Measurements from ENCODE around the gene CDH13. TPM values are rescaled to one million over a fixed set of nuclear protein-coding genes. Genes with fewer than 3 reads are reported as not detected.

The CDH13 gene
- total RNA-seq, 1 donor from 2014 or later, result 20.9 TPM

- H3K27me3 ChIP-seq (ENCODE audit: control insufficient read depth in 3 of 3, insufficient read depth in 3 of 3, low read length in 3 of 3), result no peaks in the 10 kb centered on the region
- no peak overlapping the region for H3K9ac ChIP-seq (ENCODE audit: low read depth in 1 of 3, low read length in 3 of 3)
- H3K4me3 ChIP-seq (ENCODE audit: low read length in 3 of 3), result no peak overlapping the region
- no peaks in the 10 kb centered on the region for H3K36me3 ChIP-seq (ENCODE audit: control insufficient read depth in 3 of 3, insufficient read depth in 3 of 3, low read length in 3 of 3)
- peaks cover 0 to 6% (median 0%) of the 10 kb centered on the region in 3 donors for H3K4me1 ChIP-seq (ENCODE audit: control insufficient read depth in 3 of 3, insufficient read depth in 3 of 3, low read length in 3 of 3)
- no peak overlapping the region for H3K27ac ChIP-seq (ENCODE audit: low read depth, low read length)
- H3K9me3 ChIP-seq (ENCODE audit: control insufficient read depth in 3 of 3, low read length in 3 of 3), result no peaks in the 10 kb centered on the region
Observed at GRCh38 chr16:83539736-83540490, 913.1 kb downstream of the CDH13 start.

DNA sequence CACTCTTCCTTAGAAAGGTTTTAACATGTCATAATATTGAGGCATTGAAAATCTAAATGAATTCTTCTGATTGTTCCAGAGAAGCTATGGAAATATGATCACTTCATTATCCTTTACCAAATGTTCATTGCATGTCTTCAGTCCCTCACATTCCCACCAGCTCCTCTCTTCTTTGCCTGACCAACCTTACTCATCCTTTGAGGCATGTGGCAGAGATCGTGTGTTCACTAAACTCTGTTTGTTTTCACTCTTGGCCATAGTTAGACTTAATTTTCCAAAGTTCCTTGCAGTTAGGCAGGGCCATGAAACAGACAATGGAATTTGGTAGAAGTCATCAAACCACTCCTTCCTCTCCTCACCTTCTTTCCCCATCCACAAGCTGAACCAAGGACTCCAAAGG is 914.5 kb downstream of the CDH13 start:
- Histone ChIP-seq H3K9ac (ENCODE audit: low read depth in 1 of 3, low read length in 3 of 3) (no peak overlapping the region), H3K4me3 (ENCODE audit: low read length in 3 of 3) (no peak overlapping the region), H3K4me1 (ENCODE audit: control insufficient read depth in 3 of 3, insufficient read depth in 3 of 3, low read length in 3 of 3) (peaks cover 0 to 6% (median 0%) of the 10 kb centered on the region in 3 donors)

DNA sequence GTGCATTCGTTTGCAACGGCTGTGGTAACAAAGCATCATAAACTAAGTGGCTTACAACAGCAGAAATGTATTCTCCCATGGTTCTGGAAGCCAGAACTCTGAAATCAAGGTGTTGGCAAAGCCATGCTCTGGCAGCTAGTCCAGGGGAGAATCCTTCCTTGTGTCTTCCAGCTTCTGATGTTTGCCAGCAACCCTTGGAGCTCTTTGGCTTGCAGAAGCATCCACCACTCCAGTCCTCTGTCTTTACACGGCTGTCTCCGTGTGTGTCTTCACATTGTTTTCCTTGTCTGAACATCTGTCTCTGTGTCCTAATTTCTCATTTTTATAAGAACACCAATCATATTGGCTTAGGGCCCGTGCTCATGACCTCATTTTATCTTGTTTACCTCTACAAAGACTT is 915.7 kb downstream of the CDH13 start:
- Histone ChIP-seq H3K4me3 (ENCODE audit: low read length in 3 of 3) (no peak overlapping the region), H3K9me3 (ENCODE audit: control insufficient read depth in 3 of 3, low read length in 3 of 3) (no peaks in the 10 kb centered on the region), H3K27ac (ENCODE audit: low read depth, low read length) (no peak overlapping the region), H3K4me1 (ENCODE audit: control insufficient read depth in 3 of 3, insufficient read depth in 3 of 3, low read length in 3 of 3) (peaks cover 0 to 6% (median 0%) of the 10 kb centered on the region in 3 donors), H3K27me3 (ENCODE audit: control insufficient read depth in 3 of 3, insufficient read depth in 3 of 3, low read length in 3 of 3) (no peaks in the 10 kb centered on the region), H3K36me3 (ENCODE audit: control insufficient read depth in 3 of 3, insufficient read depth in 3 of 3, low read length in 3 of 3) (no peaks in the 10 kb centered on the region), H3K9ac (ENCODE audit: low read depth in 1 of 3, low read length in 3 of 3) (no peak overlapping the region)

More for the DNA sequence above, 914.5 kb downstream of the CDH13 start:
- no peak overlapping the region for H3K27ac ChIP-seq (ENCODE audit: low read depth, low read length)
- no peaks in the 10 kb centered on the region for H3K27me3 ChIP-seq (ENCODE audit: control insufficient read depth in 3 of 3, insufficient read depth in 3 of 3, low read length in 3 of 3)
- H3K36me3 ChIP-seq (ENCODE audit: control insufficient read depth in 3 of 3, insufficient read depth in 3 of 3, low read length in 3 of 3), result no peaks in the 10 kb centered on the region
- H3K9me3 ChIP-seq (ENCODE audit: control insufficient read depth in 3 of 3, low read length in 3 of 3), result no peaks in the 10 kb centered on the region

DNA sequence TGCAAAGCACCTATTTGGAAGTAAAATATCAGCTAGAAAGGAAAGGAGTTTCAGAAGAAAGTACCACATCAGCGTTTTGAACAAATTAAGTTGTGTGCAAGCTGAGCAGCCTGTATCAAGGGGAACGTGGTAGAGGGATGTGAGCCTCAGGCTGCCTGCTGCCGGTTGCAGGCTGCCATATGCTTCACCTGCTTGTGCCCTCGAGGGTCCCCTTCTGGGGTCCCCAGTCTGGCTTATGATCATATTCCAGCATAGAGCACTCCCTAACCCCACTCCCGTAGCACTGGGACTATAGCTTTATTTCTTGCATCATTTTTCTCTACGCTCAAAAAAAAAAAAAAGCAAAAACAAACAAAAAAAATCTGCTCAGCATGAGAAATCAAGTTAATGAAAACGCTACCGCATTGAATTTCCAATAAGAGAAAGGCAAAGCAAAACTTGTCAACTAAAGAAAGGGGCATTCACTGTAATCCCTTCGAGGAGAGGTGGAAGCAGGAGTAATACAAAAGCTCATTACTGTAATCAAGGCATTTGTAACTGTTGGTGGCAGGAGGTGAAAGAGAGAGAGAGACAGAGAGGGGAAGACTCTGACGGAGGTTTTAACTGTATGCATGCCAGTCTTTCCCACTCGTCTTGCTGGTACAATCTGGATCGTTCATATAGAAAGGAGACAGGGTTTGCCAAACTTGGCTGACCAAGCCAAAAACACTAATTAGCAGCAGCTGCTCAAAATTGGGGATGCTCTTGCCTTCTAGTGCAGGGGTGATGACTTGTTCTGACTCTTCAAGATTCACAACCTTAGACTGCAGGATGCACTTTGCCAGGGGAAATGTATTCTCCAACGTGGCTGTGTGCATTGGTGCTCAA is 922.8 kb downstream of the CDH13 start:
- H3K9ac ChIP-seq (ENCODE audit: low read depth in 1 of 3, low read length in 3 of 3), result no peak overlapping the region
- H3K27me3 ChIP-seq (ENCODE audit: control insufficient read depth in 3 of 3, insufficient read depth in 3 of 3, low read length in 3 of 3), result no peaks in the 10 kb centered on the region
- no peak overlapping the region for H3K4me3 ChIP-seq (ENCODE audit: low read length in 3 of 3)
- no peaks in the 10 kb centered on the region for H3K9me3 ChIP-seq (ENCODE audit: control insufficient read depth in 3 of 3, low read length in 3 of 3)
- no peak overlapping the region for H3K27ac ChIP-seq (ENCODE audit: low read depth, low read length)
- no peaks in the 10 kb centered on the region for H3K4me1 ChIP-seq (ENCODE audit: control insufficient read depth in 3 of 3, insufficient read depth in 3 of 3, low read length in 3 of 3)
- no peaks in the 10 kb centered on the region for H3K36me3 ChIP-seq (ENCODE audit: control insufficient read depth in 3 of 3, insufficient read depth in 3 of 3, low read length in 3 of 3)

DNA sequence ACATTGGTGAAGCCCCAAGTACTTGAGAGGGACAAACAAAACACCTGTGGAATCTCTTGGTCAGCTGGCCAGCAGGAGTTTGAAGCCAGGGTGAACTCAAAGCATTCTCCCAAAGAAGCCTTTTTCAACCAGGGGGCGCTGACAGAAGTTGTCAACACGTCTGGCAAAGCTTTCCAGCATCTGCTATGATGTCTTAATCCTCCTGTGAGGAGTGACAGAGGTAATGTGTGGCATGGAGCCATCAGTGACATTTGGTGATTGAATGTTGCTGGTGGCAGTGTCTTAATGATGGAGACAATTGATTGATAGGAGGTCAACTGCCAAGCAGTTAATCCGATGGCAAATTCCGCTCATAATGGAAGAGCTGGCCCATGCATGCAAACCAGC is 923.4 kb downstream of the CDH13 start:
- no peaks in the 10 kb centered on the region for H3K4me1 ChIP-seq (ENCODE audit: control insufficient read depth in 3 of 3, insufficient read depth in 3 of 3, low read length in 3 of 3)
- no peak overlapping the region for H3K9ac ChIP-seq (ENCODE audit: low read depth in 1 of 3, low read length in 3 of 3)
- H3K27ac ChIP-seq (ENCODE audit: low read depth, low read length), result no peak overlapping the region
- H3K9me3 ChIP-seq (ENCODE audit: control insufficient read depth in 3 of 3, low read length in 3 of 3), result no peaks in the 10 kb centered on the region
- H3K36me3 ChIP-seq (ENCODE audit: control insufficient read depth in 3 of 3, insufficient read depth in 3 of 3, low read length in 3 of 3), result peaks cover 0 to 2% (median 0%) of the 10 kb centered on the region in 3 donors
- no peaks in the 10 kb centered on the region for H3K27me3 ChIP-seq (ENCODE audit: control insufficient read depth in 3 of 3, insufficient read depth in 3 of 3, low read length in 3 of 3)
- H3K4me3 ChIP-seq (ENCODE audit: low read length in 3 of 3), result no peak overlapping the region

GRCh38 chr16:83552228-83552627 is 925.5 kb downstream of the CDH13 start:
- Histone ChIP-seq H3K9ac (ENCODE audit: low read depth in 1 of 3, low read length in 3 of 3) (no peak overlapping the region), H3K9me3 (ENCODE audit: control insufficient read depth in 3 of 3, low read length in 3 of 3) (no peaks in the 10 kb centered on the region), H3K4me1 (ENCODE audit: control insufficient read depth in 3 of 3, insufficient read depth in 3 of 3, low read length in 3 of 3) (no peaks in the 10 kb centered on the region), H3K36me3 (ENCODE audit: control insufficient read depth in 3 of 3, insufficient read depth in 3 of 3, low read length in 3 of 3) (peaks cover 0 to 2% (median 0%) of the 10 kb centered on the region in 3 donors), H3K27ac (ENCODE audit: low read depth, low read length) (no peak overlapping the region), H3K4me3 (ENCODE audit: low read length in 3 of 3) (no peak overlapping the region), H3K27me3 (ENCODE audit: control insufficient read depth in 3 of 3, insufficient read depth in 3 of 3, low read length in 3 of 3) (no peaks in the 10 kb centered on the region)

GRCh38 chr16:83552930-83553329 is 926.2 kb downstream of the CDH13 start:
- H3K36me3 ChIP-seq (ENCODE audit: control insufficient read depth in 3 of 3, insufficient read depth in 3 of 3, low read length in 3 of 3), result peaks cover 0 to 2% (median 0%) of the 10 kb centered on the region in 3 donors
- no peak overlapping the region for H3K27ac ChIP-seq (ENCODE audit: low read depth, low read length)

GRCh38 chr16:83554096-83554495 is 927.3 kb downstream of the CDH13 start:
- Histone ChIP-seq H3K27me3 (ENCODE audit: control insufficient read depth in 3 of 3, insufficient read depth in 3 of 3, low read length in 3 of 3) (no peaks in the 10 kb centered on the region), H3K9ac (ENCODE audit: low read depth in 1 of 3, low read length in 3 of 3) (no peak overlapping the region), H3K4me1 (ENCODE audit: control insufficient read depth in 3 of 3, insufficient read depth in 3 of 3, low read length in 3 of 3) (no peaks in the 10 kb centered on the region), H3K27ac (ENCODE audit: low read depth, low read length) (no peak overlapping the region), H3K4me3 (ENCODE audit: low read length in 3 of 3) (no peak overlapping the region), H3K9me3 (ENCODE audit: control insufficient read depth in 3 of 3, low read length in 3 of 3) (no peaks in the 10 kb centered on the region), H3K36me3 (ENCODE audit: control insufficient read depth in 3 of 3, insufficient read depth in 3 of 3, low read length in 3 of 3) (peaks cover 0 to 2% (median 0%) of the 10 kb centered on the region in 3 donors)

More at GRCh38 chr16:83552930-83553329, 926.2 kb downstream of the CDH13 start:
- Histone ChIP-seq H3K4me3 (ENCODE audit: low read length in 3 of 3) (no peak overlapping the region), H3K9ac (ENCODE audit: low read depth in 1 of 3, low read length in 3 of 3) (no peak overlapping the region), H3K9me3 (ENCODE audit: control insufficient read depth in 3 of 3, low read length in 3 of 3) (no peaks in the 10 kb centered on the region), H3K4me1 (ENCODE audit: control insufficient read depth in 3 of 3, insufficient read depth in 3 of 3, low read length in 3 of 3) (no peaks in the 10 kb centered on the region), H3K27me3 (ENCODE audit: control insufficient read depth in 3 of 3, insufficient read depth in 3 of 3, low read length in 3 of 3) (no peaks in the 10 kb centered on the region)

GRCh38 chr16:83554540-83554939 is 927.8 kb downstream of the CDH13 start:
- no peaks in the 10 kb centered on the region for H3K27me3 ChIP-seq (ENCODE audit: control insufficient read depth in 3 of 3, insufficient read depth in 3 of 3, low read length in 3 of 3)
- no peak overlapping the region for H3K4me3 ChIP-seq (ENCODE audit: low read length in 3 of 3)
- no peak overlapping the region for H3K27ac ChIP-seq (ENCODE audit: low read depth, low read length)
- no peak overlapping the region for H3K9ac ChIP-seq (ENCODE audit: low read depth in 1 of 3, low read length in 3 of 3)
- H3K36me3 ChIP-seq (ENCODE audit: control insufficient read depth in 3 of 3, insufficient read depth in 3 of 3, low read length in 3 of 3), result peaks cover 0 to 2% (median 0%) of the 10 kb centered on the region in 3 donors
- H3K4me1 ChIP-seq (ENCODE audit: control insufficient read depth in 3 of 3, insufficient read depth in 3 of 3, low read length in 3 of 3), result no peaks in the 10 kb centered on the region
- no peaks in the 10 kb centered on the region for H3K9me3 ChIP-seq (ENCODE audit: control insufficient read depth in 3 of 3, low read length in 3 of 3)

DNA sequence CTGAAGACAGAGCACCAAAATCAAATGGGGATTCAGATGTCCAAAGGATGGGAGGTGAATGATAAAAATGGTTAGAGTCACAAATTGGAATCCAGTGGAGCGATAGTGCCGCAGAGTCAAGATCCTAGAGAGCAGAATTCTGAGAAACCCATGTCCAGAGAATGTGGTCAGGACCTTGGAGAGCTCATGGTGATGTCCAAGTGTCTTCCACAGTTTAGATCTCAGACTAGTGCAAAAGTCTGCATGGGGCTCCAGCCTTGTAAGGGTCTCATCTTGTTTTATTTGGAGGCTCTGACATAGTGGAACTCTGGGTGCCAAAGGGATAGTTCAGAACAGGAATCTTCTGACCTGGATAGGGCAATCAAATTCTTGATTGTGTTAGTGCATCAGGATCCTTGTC is 935.1 kb downstream of the CDH13 start:
- Histone ChIP-seq H3K9me3 (ENCODE audit: control insufficient read depth in 3 of 3, low read length in 3 of 3) (no peaks in the 10 kb centered on the region), H3K4me3 (ENCODE audit: low read length in 3 of 3) (no peak overlapping the region), H3K9ac (ENCODE audit: low read depth in 1 of 3, low read length in 3 of 3) (no peak overlapping the region), H3K4me1 (ENCODE audit: control insufficient read depth in 3 of 3, insufficient read depth in 3 of 3, low read length in 3 of 3) (no peaks in the 10 kb centered on the region), H3K36me3 (ENCODE audit: control insufficient read depth in 3 of 3, insufficient read depth in 3 of 3, low read length in 3 of 3) (no peaks in the 10 kb centered on the region), H3K27ac (ENCODE audit: low read depth, low read length) (no peak overlapping the region), H3K27me3 (ENCODE audit: control insufficient read depth in 3 of 3, insufficient read depth in 3 of 3, low read length in 3 of 3) (no peaks in the 10 kb centered on the region)

Measured in skeletal muscle tissue (tissue), 4 donors.